Measurements from ENCODE around the gene DDX31.
"Not testable (repeated sequence)": the region's sequence is repeated elsewhere in the genome, so short reads cannot be mapped to it uniquely, and the experiment has no call there.

DDX31 gene

DNA sequence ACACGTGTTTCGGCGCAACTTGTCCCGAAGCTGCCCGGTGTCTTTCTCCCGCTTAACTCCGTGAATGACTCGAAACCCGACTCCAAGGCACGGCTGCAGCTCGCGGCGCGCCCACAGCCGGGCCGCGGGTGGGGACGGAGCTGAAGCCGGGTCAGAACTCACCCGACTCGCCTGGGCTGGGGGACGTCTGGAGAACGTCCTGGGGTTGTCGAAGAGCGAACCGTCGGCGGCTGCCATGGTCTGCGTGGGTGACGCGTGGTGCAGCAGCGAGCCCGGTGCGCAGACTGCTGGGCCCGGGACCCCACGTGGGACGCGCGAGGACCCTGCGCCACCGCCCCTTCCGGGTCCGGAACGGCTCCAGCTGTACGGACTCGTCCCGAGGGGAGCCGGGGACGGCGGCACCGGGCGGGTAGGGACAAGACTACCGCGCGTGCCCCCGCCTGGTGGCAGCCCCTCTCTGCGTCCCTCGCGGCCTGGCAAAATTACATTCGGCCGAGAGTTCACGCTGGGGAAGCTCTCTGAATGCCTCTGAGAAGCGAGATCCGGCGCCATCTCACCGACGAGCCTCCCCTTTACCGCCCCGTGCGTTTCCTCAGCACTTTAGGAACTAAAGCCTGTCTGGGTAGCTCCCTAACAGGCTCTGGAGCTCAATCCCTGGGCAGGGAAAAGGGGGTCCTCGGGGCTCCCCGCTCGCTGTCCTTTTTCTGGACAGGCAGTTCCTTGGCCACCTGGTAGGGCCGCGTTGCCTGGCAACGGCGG is at the start of gene DDX31:
Gene DDX31, minus strand, starts transcription at position 286 of the 759 bp plus-strand sequence. Its CDS starts 49 bp downstream, at position 237.
- peaks cover 21% of the 10 kb centered on the region for H3K36me3 ChIP-seq (ENCODE audit: low read depth)
- H3K27me3 ChIP-seq (ENCODE audit: insufficient read depth, poor library complexity, severe bottlenecking) = no peaks in the 10 kb centered on the region
- TF ChIP-seq, protein P1, sequence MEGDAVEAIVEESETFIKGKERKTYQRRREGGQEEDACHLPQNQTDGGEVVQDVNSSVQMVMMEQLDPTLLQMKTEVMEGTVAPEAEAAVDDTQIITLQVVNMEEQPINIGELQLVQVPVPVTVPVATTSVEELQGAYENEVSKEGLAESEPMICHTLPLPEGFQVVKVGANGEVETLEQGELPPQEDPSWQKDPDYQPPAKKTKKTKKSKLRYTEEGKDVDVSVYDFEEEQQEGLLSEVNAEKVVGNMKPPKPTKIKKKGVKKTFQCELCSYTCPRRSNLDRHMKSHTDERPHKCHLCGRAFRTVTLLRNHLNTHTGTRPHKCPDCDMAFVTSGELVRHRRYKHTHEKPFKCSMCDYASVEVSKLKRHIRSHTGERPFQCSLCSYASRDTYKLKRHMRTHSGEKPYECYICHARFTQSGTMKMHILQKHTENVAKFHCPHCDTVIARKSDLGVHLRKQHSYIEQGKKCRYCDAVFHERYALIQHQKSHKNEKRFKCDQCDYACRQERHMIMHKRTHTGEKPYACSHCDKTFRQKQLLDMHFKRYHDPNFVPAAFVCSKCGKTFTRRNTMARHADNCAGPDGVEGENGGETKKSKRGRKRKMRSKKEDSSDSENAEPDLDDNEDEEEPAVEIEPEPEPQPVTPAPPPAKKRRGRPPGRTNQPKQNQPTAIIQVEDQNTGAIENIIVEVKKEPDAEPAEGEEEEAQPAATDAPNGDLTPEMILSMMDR (IDR thresholded peaks at IDR 0.05; ENCODE audit: poor library complexity, severe bottlenecking) = no peak
- peak within 1 kb of the TSS; percentile 90 for H3K27ac ChIP-seq (ENCODE audit: poor library complexity, severe bottlenecking)
- H3K9me3 ChIP-seq (ENCODE audit: severe bottlenecking) = no peaks in the 10 kb centered on the region
- ATAC-seq (ENCODE audit: low read depth) (peak; percentile 78), DNase-seq (ENCODE audit: low spot score) (peak; percentile 77)
- peaks cover 17% of the 10 kb centered on the region for H3K4me1 ChIP-seq (ENCODE audit: insufficient read depth, poor library complexity, severe bottlenecking)
- H3K4me3 ChIP-seq (ENCODE audit: severe bottlenecking) = peak within 1 kb of the TSS; percentile 79

DNA sequence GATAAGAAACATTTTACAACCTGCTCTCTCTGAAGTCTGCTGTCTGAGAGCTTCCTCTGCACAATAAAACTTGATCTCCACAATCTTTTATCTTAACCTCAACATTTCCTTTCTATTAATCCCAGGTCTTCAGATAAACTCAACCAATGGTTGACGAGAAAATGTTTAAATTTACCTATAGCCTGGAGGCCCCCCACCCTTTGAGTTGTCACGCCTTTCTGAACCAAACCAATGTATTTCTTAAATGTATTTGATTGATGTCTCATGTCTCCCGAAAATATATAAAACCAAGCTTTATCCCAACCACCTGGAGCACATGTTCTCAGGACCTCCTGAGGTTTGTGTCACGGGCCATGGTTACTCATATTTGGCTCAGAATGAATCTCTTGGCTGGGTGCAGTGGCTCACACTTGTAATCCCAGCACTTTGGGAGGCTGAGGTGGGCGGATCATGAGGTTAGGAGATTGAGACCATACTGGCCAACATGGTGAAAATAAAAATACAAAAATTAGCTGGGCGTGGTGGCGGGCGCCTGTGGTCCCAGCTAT is 48.7 kb upstream of the DDX31 start:
- not testable (repeated sequence) for H3K36me3 ChIP-seq (ENCODE audit: low read depth); H3K9me3 ChIP-seq (ENCODE audit: severe bottlenecking); H3K4me1 ChIP-seq (ENCODE audit: insufficient read depth, poor library complexity, severe bottlenecking); H3K27ac ChIP-seq (ENCODE audit: poor library complexity, severe bottlenecking); H3K4me3 ChIP-seq (ENCODE audit: severe bottlenecking); H3K27me3 ChIP-seq (ENCODE audit: insufficient read depth, poor library complexity, severe bottlenecking); DNase-seq (ENCODE audit: low spot score); ATAC-seq (ENCODE audit: low read depth)

DNA sequence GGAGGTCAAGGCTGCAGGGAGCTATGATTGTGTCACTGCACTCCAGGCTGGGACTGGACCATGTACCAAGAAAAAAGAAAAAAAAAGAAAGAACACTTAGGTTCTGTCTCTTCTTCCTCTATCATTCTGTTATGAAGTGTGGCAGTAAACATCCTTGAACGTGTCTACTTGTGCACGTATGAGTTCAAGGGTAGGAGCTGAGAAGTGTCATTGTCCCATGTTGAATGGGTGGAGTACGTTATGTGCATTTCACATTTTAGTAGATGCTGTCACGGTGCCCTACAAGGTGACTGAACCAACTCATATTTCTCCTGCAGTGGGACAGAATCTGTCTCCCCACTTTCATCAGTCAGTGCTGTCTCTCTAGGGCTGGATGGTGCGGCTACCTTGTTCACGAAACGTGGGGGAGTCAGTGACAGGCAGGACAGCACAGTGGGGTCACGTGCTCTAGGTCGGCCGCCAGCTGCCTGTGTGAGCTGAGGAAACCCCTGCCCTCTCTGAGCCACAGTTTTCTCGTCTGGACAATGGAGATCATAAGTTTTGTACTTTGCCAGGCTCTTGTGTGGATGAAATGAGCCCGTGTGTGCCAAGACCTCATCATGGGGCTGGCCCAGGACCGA is 47.7 kb upstream of the DDX31 start:
- DNase-seq (ENCODE audit: low spot score) = no peak
- ATAC-seq (ENCODE audit: low read depth) = no peak
- Histone ChIP-seq H3K9me3 (ENCODE audit: severe bottlenecking) (no peaks in the 10 kb centered on the region), H3K4me3 (ENCODE audit: severe bottlenecking) (no peak overlapping the region), H3K4me1 (ENCODE audit: insufficient read depth, poor library complexity, severe bottlenecking) (no peaks in the 10 kb centered on the region), H3K27ac (ENCODE audit: poor library complexity, severe bottlenecking) (no peak overlapping the region), H3K27me3 (ENCODE audit: insufficient read depth, poor library complexity, severe bottlenecking) (peaks cover 5% of the 10 kb centered on the region), H3K36me3 (ENCODE audit: low read depth) (no peaks in the 10 kb centered on the region)
- TF ChIP-seq, protein P1 (IDR thresholded peaks at IDR 0.05; ENCODE audit: poor library complexity, severe bottlenecking) = no peak

DNA sequence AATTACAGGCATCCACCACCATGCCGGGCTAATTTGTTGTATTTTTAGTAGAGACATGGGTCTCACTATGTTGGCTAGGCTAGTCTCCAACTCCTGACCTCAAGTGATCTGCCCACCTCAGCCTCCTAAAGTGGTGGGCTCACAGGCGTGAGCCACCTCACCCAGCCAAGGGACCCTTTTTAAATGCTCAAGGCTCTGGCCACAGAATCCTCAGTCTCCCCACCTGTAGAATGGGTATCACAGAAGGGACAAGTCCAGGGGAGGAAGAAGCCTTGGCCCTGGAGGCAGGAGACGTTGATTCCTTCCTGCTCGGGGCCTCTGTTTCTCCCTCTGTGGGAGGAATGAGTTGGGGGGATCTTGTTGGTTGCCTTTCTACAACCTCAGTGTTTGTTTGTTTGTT is 46.2 kb upstream of the DDX31 start:
- H3K4me3 ChIP-seq (ENCODE audit: severe bottlenecking) = no peak overlapping the region
- no peaks in the 10 kb centered on the region for H3K9me3 ChIP-seq (ENCODE audit: severe bottlenecking)
- H3K4me1 ChIP-seq (ENCODE audit: insufficient read depth, poor library complexity, severe bottlenecking) = no peaks in the 10 kb centered on the region
- DNase-seq (ENCODE audit: low spot score) (no peak), ATAC-seq (ENCODE audit: low read depth) (no peak)
- H3K36me3 ChIP-seq (ENCODE audit: low read depth) = no peaks in the 10 kb centered on the region
- no peak overlapping the region for H3K27ac ChIP-seq (ENCODE audit: poor library complexity, severe bottlenecking)
- TF ChIP-seq, protein P1 (IDR thresholded peaks at IDR 0.05; ENCODE audit: poor library complexity, severe bottlenecking) = no peak
- H3K27me3 ChIP-seq (ENCODE audit: insufficient read depth, poor library complexity, severe bottlenecking) = peaks cover 5% of the 10 kb centered on the region

- Histone ChIP-seq H3K27ac (ENCODE audit: poor library complexity, severe bottlenecking) (no peak overlapping the region), H3K36me3 (ENCODE audit: low read depth) (no peaks in the 10 kb centered on the region), H3K9me3 (ENCODE audit: severe bottlenecking) (no peaks in the 10 kb centered on the region), H3K4me3 (ENCODE audit: severe bottlenecking) (no peak overlapping the region), H3K27me3 (ENCODE audit: insufficient read depth, poor library complexity, severe bottlenecking) (peaks cover 7% of the 10 kb centered on the region), H3K4me1 (ENCODE audit: insufficient read depth, poor library complexity, severe bottlenecking) (no peaks in the 10 kb centered on the region)
- ATAC-seq (ENCODE audit: low read depth) (no peak), DNase-seq (ENCODE audit: low spot score) (no peak)
- TF ChIP-seq, protein P1 (IDR thresholded peaks at IDR 0.05; ENCODE audit: poor library complexity, severe bottlenecking) = no peak
Observed at GRCh38 chr9:132712753-132713152, 43.0 kb upstream of the DDX31 start.

All from RWPE2 (cell line).